Measurements from ENCODE around the gene FAM167B. TPM values are rescaled to one million over a fixed set of nuclear protein-coding genes. Genes with fewer than 3 reads are reported as not detected.
A peak's percentile ranks its signal among the peaks of the same experiment; 100 is the strongest.

Gene FAM167B
- total RNA-seq, 4 donors from 2014 or later: 3.6 to 5.6 (median 4.1) TPM

DNA sequence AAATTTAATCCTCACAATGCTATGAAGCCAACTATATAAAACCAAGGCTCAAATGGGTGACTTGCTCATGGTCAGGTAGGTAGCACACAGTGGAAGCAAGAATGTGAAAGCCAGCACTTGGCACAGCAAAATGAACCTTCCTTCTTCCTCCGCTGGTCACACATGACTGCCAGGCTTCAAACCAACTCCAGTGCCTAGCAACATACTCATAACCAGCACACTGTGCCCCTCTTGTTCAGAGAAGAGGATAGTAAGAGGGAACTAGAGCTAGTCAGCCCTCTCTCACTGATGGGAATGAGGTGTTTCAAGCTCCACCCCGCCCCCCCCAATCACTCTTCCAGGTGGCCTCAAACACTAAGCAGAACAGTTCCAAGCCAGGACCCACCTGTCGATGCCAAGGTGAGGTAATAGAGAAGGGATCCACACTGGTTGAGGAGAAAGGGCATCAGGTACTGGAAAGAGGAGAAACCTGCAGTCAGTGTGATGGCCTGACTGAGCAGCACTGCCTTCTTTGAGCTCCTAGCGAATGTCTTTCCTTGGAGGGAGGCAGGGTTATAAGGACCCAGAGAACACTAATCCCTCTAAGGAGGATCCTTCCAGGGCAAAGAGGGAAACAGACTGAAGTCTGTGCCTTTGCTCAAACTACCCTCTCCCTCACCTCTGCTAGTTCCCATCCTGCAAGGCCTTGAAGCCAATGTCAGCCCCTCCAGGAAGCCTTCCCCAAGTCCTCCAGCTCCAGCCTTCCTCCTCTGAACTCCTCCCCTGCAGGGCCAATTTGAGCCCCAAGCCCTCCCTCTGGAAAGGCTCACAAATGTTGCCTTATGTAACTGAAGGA is 26.1 kb upstream of the FAM167B start:
- peaks cover 27 to 39% of the 10 kb centered on the region in 2 donors for H3K4me1 ChIP-seq
- peak in 1 of 2 donors; percentile 61 for TF ChIP-seq POLR2A (IDR thresholded peaks at IDR 0.05)
- TF ChIP-seq, protein P1, sequence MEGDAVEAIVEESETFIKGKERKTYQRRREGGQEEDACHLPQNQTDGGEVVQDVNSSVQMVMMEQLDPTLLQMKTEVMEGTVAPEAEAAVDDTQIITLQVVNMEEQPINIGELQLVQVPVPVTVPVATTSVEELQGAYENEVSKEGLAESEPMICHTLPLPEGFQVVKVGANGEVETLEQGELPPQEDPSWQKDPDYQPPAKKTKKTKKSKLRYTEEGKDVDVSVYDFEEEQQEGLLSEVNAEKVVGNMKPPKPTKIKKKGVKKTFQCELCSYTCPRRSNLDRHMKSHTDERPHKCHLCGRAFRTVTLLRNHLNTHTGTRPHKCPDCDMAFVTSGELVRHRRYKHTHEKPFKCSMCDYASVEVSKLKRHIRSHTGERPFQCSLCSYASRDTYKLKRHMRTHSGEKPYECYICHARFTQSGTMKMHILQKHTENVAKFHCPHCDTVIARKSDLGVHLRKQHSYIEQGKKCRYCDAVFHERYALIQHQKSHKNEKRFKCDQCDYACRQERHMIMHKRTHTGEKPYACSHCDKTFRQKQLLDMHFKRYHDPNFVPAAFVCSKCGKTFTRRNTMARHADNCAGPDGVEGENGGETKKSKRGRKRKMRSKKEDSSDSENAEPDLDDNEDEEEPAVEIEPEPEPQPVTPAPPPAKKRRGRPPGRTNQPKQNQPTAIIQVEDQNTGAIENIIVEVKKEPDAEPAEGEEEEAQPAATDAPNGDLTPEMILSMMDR (IDR thresholded peaks at IDR 0.05): no peak
- peak overlapping the region; percentile 57 to 89 (median 84) for H3K27ac ChIP-seq
- no peaks in the 10 kb centered on the region for H3K27me3 ChIP-seq
- H3K36me3 ChIP-seq: peaks cover 26 to 31% of the 10 kb centered on the region in 2 donors
- intact Hi-C loops (cut with DNase I): loop anchor here (10.0 kb wide), 1 partner anchor 174 kb away; the partner anchor contains the start of gene BSDC1
- peak; percentile 90 to 97 for DNase-seq
- 39 to 43% methylated on average over 4 of the region's 4 CpGs for WGBS, 2 donors
- H3K4me3 ChIP-seq (replicated peaks in 1 of 3): peak overlapping the region in 1 of 3 donors; percentile 99
- no peaks in the 10 kb centered on the region for H3K9me3 ChIP-seq

DNA sequence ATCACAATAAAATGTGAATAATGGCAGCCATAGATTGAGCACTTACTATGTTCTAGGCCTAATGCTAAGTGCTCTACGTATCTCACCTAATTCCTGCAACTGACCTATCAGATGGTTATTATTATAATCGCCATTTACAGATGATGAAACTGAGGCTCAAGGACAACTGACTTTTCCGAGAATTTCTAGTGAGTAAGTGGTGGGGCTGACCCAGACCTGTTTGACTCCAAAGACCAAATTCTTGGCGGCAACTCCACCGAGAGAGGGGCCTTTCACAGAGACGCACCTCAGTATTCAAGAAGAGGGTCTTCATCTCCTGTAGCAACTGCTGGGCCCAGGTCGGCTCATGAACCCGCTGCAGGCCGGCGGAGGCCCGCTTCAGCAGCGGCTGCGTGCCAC is 25.4 kb upstream of the FAM167B start:
- Histone ChIP-seq H3K36me3 (peaks cover 28 to 31% of the 10 kb centered on the region in 2 donors), H3K27ac (peak overlapping the region; percentile 57 to 89 (median 84)), H3K9me3 (no peaks in the 10 kb centered on the region), H3K4me3 (replicated peaks in 1 of 3) (peak overlapping the region; percentile 61 to 99 (median 90)), H3K4me1 (peaks cover 27 to 36% of the 10 kb centered on the region in 2 donors), H3K27me3 (no peaks in the 10 kb centered on the region)
- DNase-seq: no peak
- 5 to 22% methylated on average over 5 to 13 of the region's 13 CpGs for WGBS, 2 donors
- intact Hi-C loops (cut with DNase I): loop anchor here (10.0 kb wide), 1 partner anchor 173 kb away; the partner anchor contains the start of gene BSDC1
- TF ChIP-seq, protein P1 (IDR thresholded peaks at IDR 0.05): no peak
- no peak for TF ChIP-seq POLR2A (IDR thresholded peaks at IDR 0.05)

DNA sequence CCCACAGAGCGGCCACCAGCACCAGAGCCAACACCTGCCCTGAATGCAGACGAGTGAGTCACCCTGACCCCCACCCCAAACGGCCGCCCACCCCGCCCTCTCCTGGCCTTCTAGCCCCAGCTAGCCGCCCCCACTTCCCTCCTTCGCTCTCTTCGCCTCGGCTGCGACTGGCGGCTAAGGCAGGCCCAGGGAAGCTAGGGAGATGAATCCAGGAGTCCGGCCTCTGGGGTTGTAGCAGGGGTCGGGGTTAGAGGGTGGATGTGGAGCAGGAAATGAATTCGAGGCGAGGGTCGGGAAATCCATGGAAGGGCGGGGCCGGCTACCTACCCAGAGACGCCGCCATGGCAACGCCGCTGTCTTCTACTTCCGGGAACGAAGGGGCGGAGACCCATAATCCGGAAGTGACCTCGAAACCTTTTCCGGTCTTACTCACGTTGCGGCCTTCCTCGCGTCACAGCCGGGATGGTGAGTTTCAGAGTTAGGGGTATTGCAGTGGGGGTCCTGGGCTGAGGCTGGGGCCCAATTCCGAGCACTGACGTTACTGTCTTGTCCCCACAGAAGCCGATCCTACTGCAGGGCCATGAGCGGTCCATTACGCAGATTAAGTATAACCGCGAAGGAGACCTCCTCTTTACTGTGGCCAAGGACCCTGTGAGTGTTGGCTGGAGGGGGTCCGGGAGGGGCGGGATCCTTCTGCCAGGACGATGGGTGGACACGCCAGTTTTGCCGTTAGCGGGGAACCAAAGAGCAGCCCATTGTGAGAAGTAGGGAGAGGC is 24.9 kb upstream of the FAM167B start, which contains the start of the genes EIF3I and TMEM234:
EIF3I (plus strand) TSS at position 428 of the 776 bp plus-strand sequence; CDS start at position 463, 35 bp downstream.
TMEM234 (minus strand) TSS at position 374 of the 776 bp plus-strand sequence; CDS start at position 343, 31 bp downstream.
- Histone ChIP-seq H3K4me3 (replicated peaks in 1 of 3) (peak within 1 kb of the TSS; percentile 61 to 99 (median 90)), H3K9me3 (no peaks in the 10 kb centered on the region), H3K27me3 (no peaks in the 10 kb centered on the region), H3K4me1 (peaks cover 27 to 36% of the 10 kb centered on the region in 2 donors), H3K36me3 (peaks cover 25 to 26% of the 10 kb centered on the region in 2 donors), H3K27ac (peak within 1 kb of the TSS; percentile 77 to 89 (median 84))
- peak; percentile 93 for DNase-seq
- TF ChIP-seq, protein P1 (IDR thresholded peaks at IDR 0.05): no peak
- TF ChIP-seq POLR2A (IDR thresholded peaks at IDR 0.05): peak in 1 of 2 donors; percentile 75
- intact Hi-C loops (cut with DNase I): loop anchor here (10.0 kb wide), 1 partner anchor 173 kb away; the partner anchor contains the start of gene BSDC1
- WGBS, 2 donors: 0 to 2% methylated on average over 33 to 42 of the region's 46 CpGs

GRCh38 chr1:32223683-32224082 is 23.3 kb upstream of the FAM167B start:
- peaks cover 37 to 40% of the 10 kb centered on the region in 2 donors for H3K36me3 ChIP-seq
- peaks cover 27 to 36% of the 10 kb centered on the region in 2 donors for H3K4me1 ChIP-seq

More at GRCh38 chr1:32223683-32224082, 23.3 kb upstream of the FAM167B start:
- no peak for TF ChIP-seq POLR2A (IDR thresholded peaks at IDR 0.05)
- TF ChIP-seq, protein P1 (IDR thresholded peaks at IDR 0.05): no peak
- WGBS, 2 donors: 75 to 76% methylated on average over 3 of the region's 3 CpGs
- H3K27ac ChIP-seq: peak overlapping the region in 2 of 3 donors; percentile 77 to 84
- H3K27me3 ChIP-seq: no peaks in the 10 kb centered on the region
- intact Hi-C loops (cut with DNase I): loop anchor here (10.0 kb wide), 1 partner anchor 171 kb away; the partner anchor contains the start of gene BSDC1
- DNase-seq: no peak
- no peaks in the 10 kb centered on the region for H3K9me3 ChIP-seq
- peak overlapping the region in 1 of 3 donors; percentile 99 for H3K4me3 ChIP-seq (replicated peaks in 1 of 3)

Data from thyroid gland (tissue), 4 donors.